KOPT-K1 (cell line): ENCODE results near the gene TARM1.

Source experiments
- H3K27ac ChIP-seq: fragments of 200-600 bp; sonication (generic); 2 replicates; pipeline ENCODE4 v1.5.1; 2016; ENCODE audit warnings: antibody characterized with exemption, mild to moderate bottlenecking, low read depth, low read length; ENCODE audit not compliant: poor library complexity, severe bottlenecking
- H3K36me3 ChIP-seq: fragments of 200-600 bp; sonication (generic); 2 replicates; pipeline ENCODE4 v1.5.1; 2017; ENCODE audit warnings: antibody characterized with exemption, mild to moderate bottlenecking, low read length, moderate library complexity; ENCODE audit not compliant: insufficient read depth
- H3K9me3 ChIP-seq: fragments of 200-600 bp; sonication (generic); 2 replicates; pipeline ENCODE4 v1.5.1; 2017; ENCODE audit warnings: antibody characterized with exemption, low read length, mild to moderate bottlenecking; ENCODE audit not compliant: insufficient read depth, poor library complexity, severe bottlenecking

TARM1 gene

GRCh38 chr19:54026656-54027055 is 54.5 kb downstream of the TARM1 start:
- H3K27ac ChIP-seq = no peak overlapping the region
- no peaks in the 10 kb centered on the region for H3K9me3 ChIP-seq
- no peaks in the 10 kb centered on the region for H3K36me3 ChIP-seq

- no peaks in the 10 kb centered on the region for H3K36me3 ChIP-seq
- no peak overlapping the region for H3K27ac ChIP-seq
- H3K9me3 ChIP-seq = no peaks in the 10 kb centered on the region
Measured at GRCh38 chr19:54024660-54025059, 56.5 kb downstream of the TARM1 start.

GRCh38 chr19:54023191-54023590 is 58.0 kb downstream of the TARM1 start:
- no peak overlapping the region for H3K27ac ChIP-seq
- H3K9me3 ChIP-seq = no peaks in the 10 kb centered on the region
- H3K36me3 ChIP-seq = no peaks in the 10 kb centered on the region

- Histone ChIP-seq H3K27ac (no peak overlapping the region), H3K36me3 (no peaks in the 10 kb centered on the region), H3K9me3 (no peaks in the 10 kb centered on the region)
Measured at GRCh38 chr19:54021932-54022331, 59.2 kb downstream of the TARM1 start.

- no peaks in the 10 kb centered on the region for H3K9me3 ChIP-seq
- no peak overlapping the region for H3K27ac ChIP-seq
- H3K36me3 ChIP-seq = no peaks in the 10 kb centered on the region
Measured at GRCh38 chr19:54021363-54021762, 59.8 kb downstream of the TARM1 start.
